Umbilical cord (tissue), 2 donors: ENCODE data around the gene GPRC5C. TPM values are rescaled to one million over a fixed set of nuclear protein-coding genes. Genes with fewer than 3 reads are reported as not detected.
"Not testable (repeated sequence)": the region's sequence is repeated elsewhere in the genome, so short reads cannot be mapped to it uniquely, and the experiment has no call there.

Experiments used
- DNase-seq: peaks from one replicate; pipeline ENCODE4 v3.0.0-alpha.2; 2015; ENCODE audit warnings: low spot score
- total RNA-seq: library from RNA; depleted of rRNA; stranded (reverse); fragments of >200 nt; gene quantifications from one replicate; pipeline ENCODE4 v1.2.3, GENCODE V29; 2014; ENCODE audit warnings: low replicate concordance; ENCODE audit not compliant: insufficient read depth

Gene GPRC5C
- 17.1 TPM for total RNA-seq

DNA sequence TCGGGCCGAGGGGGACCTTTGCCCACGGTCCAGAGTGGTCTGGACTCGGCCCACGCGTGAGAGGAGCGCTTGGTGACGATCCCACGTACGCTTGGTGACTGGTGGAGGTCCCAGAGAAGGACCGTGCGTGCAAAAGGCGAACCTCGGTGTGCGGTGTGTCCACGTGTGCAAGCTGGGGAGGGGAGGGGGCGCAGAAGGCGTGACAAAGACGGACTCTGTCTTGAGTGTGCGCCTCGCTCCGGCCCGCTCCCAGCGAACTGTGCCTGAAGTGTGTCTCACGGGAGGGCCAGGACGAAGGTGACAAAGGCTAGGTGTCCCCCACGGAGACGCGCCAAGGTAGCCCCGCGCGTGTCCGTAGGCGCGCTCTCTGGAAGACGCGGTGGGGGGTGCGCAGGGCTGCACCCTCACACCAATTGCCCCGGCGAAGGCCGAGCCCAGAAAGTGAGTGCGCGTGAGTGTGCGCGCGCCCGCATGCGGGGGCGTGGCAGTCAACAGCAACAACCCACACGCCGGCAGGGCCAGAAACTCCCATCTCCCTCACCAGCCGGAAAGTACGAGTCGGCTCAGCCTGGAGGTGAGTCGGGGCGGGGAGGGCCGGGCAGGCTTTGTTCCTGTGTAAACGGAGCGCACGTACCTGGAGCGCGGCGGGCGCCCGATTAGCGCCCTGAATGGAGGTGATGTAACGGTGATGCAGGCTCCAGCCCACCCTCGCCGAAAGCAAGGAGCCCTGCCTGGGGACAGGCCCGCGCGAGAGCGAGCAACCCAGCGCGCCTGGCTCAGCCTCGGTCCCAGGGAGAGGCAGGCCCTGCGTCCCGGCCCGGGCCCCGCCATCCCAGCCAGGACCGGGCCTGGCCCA, at the start of gene GPRC5C:
GPRC5C (plus strand) TSS at position 521 of the 856 bp plus-strand sequence. CDS start 7,689 bp downstream, outside the sequence.
- DNase-seq, result peak; percentile 86

- peak; percentile 79 for DNase-seq
These were observed 48.7 kb upstream of the GPRC5C start for GRCh38 chr17:74383141-74383540.

DNA sequence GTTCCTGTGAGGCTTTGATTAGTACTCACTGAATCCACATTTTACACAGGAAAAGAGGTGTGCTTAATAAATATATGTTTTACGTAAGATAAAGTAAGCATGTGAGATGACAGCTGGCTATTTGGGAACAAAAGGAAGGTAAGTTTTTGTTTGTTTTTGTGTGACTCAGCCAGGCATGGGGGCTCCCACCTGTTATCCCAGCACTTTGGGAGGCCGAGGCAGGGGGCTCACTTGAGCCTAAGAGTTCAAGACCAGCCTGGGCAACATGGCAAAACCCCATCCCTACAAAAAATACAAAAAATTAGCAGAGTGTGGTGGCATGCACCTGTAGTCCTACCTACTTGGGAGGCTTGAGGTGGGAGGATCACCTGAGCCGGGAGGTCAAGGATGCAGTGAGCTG, 46.7 kb upstream of the GPRC5C start:
- DNase-seq, result no peak

DNA sequence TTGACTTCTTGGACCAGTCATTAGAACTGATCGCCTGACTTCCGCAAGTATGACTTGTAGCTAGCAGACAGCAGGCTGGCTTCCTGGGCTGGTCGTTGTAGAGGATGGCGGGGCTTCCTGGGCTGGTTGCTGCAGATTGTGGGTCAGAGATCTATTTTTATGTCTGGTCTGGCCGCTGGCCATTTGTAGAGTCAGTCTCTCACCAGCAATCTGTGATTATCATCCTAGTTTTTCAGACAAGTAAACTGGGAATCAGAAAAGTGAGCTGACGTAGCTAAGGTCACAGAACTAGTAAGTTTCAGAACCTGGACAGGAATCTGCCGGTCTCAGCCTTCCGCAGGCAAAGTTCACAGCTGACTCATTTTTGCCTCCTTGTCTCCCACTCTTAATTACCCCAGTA, 45.5 kb upstream of the GPRC5C start:
- DNase-seq, result peak; percentile 87

- no peak for DNase-seq
These were observed 44.3 kb upstream of the GPRC5C start for GRCh38 chr17:74387365-74388218.

DNA sequence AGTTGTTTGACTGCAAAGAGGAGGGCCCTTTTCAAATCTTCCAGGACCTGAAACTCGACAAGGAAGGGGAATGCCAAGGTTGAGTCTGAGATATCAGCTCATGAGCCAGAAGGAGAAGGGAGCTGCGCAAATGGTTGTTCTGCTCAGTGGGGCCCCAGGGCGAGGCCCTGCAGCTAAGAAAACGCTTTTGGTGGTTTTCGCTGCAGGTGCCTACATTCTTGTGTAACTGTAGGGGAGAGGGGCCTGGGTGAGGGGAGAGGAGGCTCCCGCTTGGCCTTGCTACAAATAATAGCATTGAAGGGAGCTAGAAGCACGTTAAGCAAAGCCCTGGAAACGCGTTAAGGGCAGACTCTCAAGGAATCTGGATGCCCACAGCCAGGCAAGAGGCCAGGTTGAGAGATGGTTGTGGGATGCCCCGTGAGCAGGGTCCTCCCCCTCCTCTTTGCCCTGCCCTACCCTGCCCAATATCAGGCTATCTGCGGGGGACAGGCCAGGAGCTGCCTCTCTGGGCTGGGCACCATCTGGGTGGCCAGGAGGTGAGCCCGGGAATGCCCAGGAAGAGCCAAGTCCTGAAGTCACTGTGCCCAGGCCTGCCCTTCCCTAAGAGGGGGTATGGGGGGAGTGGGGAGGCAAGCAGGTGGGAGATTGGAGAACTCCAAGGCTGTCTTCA, 42.7 kb upstream of the GPRC5C start:
- DNase-seq, result no peak

DNA sequence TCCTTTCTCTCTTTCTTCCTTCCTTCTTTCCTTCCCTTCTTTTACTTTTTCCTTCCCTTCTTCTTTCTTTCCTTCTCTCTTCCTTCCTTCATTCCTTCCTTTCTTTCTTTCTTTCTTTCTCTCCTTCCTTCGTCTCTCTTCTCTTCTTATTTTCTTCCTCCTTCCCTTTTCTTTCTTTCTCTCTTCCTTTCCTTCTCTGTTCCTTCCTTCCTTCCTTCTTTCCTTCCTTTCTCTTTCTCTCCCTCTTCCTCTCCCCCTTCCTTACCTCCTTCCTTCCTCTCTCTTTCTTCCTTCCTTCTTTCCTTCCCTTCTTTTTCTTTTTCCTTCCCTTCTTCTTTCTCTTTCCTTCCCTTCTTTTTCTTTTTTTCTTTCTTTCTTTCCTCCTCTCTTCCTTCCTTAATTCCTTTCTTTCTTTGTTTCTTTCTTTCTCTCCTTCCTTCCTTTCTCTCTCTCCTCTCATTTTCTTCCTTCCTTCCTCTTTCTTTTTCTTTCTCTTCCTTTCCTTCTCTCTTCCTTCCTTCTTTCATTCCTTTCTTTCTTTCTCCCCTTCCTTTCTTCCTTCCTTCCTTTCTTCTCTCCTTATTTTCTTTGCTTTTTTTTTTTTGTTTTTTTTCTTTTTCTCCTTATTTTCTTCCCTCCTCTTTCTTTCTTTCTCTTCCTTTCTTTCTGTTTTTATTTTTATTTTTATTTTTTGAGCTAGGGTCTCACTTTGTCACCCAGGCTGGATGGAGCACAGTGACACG, 41.8 kb upstream of the GPRC5C start:
- no peak for DNase-seq

- peak; percentile 91 for DNase-seq
These were observed 40.9 kb upstream of the GPRC5C start for GRCh38 chr17:74390680-74391653.

DNA sequence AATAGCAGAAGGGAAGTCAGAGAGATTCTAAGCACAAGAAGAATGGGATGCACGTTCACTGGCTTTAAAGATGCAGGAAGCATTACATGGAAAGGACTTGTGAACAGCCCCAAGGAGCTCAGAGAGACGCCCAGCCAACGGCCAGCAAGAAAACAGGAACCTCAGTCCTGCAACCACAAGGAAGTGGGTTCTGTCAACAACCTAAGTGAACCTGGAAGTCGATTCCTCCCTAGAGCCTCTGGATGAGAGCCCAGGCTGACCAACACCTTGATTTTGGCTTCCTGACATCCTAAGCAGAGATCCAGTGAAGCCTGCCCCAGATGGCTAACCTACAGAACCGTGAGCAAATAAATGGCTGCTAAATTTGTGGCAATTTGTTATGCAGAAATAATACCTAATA, 40.1 kb upstream of the GPRC5C start:
- no peak for DNase-seq

GRCh38 chr17:74392848-74393247, 39.0 kb upstream of the GPRC5C start:
- DNase-seq, result no peak

DNA sequence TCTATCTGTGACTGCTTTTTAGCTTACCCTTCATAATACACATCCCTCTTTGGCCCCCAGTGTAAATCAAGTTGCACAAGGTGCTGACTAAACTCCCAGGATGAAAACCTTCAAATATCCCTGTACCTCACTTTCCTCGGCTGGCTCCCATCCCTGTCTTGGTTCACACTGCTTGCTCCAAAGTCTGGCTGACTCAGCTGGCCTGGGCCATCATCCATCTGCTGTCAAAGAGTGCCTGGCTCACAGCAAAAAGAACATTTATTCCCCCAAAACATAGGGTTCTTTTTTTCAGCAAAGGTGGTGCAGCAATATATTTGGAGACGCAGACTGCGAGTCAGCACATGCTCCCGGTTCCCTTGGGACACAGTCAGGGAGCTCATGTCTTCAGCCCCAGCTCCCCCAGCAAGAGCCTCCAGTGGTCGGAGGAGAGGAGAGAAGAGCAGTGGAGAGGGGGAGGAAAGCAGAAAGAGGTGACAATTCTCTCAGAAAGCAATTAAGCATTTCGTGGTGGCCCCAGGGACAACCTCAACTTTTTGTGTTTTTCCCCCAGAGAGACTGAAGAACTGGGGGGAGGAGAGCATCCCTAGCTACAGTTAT, 38.4 kb upstream of the GPRC5C start:
- DNase-seq, result peak; percentile 69

GRCh38 chr17:74394275-74394950, 37.5 kb upstream of the GPRC5C start:
- DNase-seq, result no peak

- DNase-seq, result no peak
These were observed 36.9 kb upstream of the GPRC5C start for GRCh38 chr17:74394977-74395376.

DNA sequence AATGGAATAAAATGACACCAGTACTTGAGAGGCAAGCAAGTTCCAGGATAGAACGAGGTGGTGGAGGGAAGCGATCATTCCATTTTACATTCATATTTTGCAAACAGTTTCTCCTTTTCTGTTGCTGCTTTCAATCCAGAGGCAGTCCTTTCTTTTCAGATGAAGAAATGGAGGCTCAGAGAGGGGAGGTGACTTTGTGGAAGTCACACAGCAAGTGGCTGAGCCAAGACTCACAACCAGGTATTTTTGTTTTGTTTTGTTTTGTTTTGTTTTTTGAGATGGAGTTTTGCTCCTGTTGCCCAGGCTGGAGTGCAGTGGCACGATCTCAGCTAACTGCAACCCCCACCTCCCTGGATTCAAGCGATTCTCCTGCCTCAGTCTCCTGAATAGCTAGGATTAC, 35.3 kb upstream of the GPRC5C start:
- DNase-seq, result no peak

GRCh38 chr17:74402048-74402447, 29.8 kb upstream of the GPRC5C start:
- DNase-seq, result no peak

DNA sequence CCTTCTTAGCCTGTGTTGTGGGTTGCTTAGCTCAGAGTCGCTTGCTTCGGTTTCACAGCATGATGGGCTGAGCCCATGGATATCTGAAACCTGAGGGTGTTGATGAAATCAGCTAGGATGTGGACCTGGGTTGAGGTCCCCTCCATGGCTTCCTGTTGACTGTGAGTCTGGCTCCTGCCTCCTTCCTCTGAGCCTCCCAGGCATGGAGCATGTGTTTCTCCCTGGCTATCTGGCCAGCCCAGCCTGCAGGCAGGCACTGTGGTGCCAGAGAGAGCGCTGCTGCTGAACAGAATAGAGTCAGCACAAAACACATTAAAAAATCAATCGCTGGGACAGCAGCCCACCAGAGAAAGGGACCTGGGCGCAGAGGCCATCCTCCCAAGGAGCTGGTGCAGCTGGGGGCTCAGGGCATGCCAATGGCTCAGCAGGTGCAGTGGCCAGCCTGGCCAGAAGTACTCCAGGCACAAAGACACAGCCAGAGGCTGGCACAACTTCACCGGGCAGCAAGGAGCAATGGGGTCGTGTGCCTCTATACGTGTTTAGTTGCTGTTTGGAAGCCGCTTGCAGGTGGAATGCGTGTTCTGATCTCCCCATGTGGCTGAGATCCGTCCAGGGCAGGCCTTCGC, 28.3 kb upstream of the GPRC5C start:
- no peak for DNase-seq

GRCh38 chr17:74404218-74404617, 27.7 kb upstream of the GPRC5C start:
- DNase-seq, result no peak

- DNase-seq, result no peak
These were observed 27.1 kb upstream of the GPRC5C start for GRCh38 chr17:74404789-74405188.

DNA sequence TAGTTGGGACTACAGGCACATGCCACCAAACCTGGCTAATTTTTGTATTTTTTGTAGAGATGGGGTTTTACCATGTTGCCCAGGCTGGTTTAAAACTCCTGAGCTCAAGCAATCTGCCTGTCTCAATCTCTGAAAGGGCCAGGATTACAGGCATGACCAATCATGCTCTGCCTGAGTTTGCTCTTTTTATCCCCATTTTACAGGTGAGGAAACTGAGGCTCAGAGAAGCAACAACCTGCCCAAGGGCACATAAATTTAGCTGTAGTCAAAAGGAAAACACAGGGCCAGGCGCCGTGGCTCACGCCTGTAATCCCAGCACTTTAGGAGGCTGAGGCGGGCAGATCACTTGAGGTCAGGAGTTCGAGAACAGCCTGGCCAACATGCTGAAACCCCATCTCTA, 26.6 kb upstream of the GPRC5C start:
- not testable (repeated sequence) for DNase-seq
